ENCODE results near the gene CEND1. TPM values are rescaled to one million over a fixed set of nuclear protein-coding genes. Genes with fewer than 3 reads are reported as not detected.

CEND1 gene
- polyA plus RNA-seq, 1 donor (not counting 4 experiments of a cell fraction or from before 2014, with no cell fraction given), result not detected

DNA sequence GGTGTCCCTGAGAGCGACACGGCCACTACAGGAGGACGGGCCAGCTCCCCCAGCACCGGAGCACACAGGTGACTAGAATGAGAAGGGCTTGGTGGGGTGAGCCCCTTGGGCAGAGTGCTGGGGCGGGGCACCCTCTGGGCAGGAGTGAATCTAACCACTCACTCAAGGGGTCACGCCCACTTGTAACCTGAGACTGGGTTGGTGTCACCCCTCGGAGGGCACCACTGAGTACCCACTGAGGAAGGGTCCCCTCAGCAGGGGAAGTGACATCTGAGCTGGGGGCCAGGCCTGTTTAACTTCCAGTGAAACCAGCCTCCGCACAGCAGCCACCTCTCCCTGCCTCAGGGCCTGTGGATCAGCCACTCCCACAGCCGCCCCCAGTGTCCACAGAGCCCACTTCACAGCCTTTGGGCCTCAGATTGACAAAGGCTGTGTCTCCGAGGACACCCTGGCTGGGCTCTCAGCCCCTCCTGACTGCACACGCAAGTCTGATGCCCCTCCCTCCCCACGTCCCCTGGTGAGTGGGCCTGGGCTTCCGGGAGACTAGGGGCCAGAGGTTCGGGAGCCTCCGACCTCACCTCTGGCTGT, 18.2 kb downstream of the CEND1 start:
- H3K9me1 ChIP-seq (ENCODE audit: control insufficient read depth, extremely low read depth, insufficient read depth, low read length), result peaks cover 10% of the 10 kb centered on the region
- peaks cover 63% of the 10 kb centered on the region for H3K79me2 ChIP-seq (ENCODE audit: control insufficient read depth, insufficient read depth, low read length)
- peaks cover 15% of the 10 kb centered on the region for H4K20me1 ChIP-seq (ENCODE audit: control insufficient read depth, extremely low read depth, insufficient read depth, low read length)
- no peak for DNase-seq (ENCODE audit: low read depth, low spot score)
- no peaks in the 10 kb centered on the region for H3K27me3 ChIP-seq (ENCODE audit: control insufficient read depth, extremely low read depth, insufficient read depth, low read length)
- no peak overlapping the region for H2AFZ ChIP-seq (ENCODE audit: control insufficient read depth, low read length)
- no peaks in the 10 kb centered on the region for H3K9me3 ChIP-seq (ENCODE audit: control insufficient read depth, low read depth, low read length)
- H3K4me1 ChIP-seq (ENCODE audit: control insufficient read depth, extremely low read depth, insufficient read depth, low read length), result peaks cover 10% of the 10 kb centered on the region
- peaks cover 40 to 51% of the 10 kb centered on the region in 2 experiments for H3K36me3 ChIP-seq (ENCODE audit: control insufficient read depth in 2 of 2, extremely low read depth in 1 of 2, insufficient read depth in 2 of 2, low read length in 2 of 2)
- H3K9ac ChIP-seq (ENCODE audit: control insufficient read depth, extremely low read depth, insufficient read depth, low read length), result no peak overlapping the region
- TF ChIP-seq, protein P1, sequence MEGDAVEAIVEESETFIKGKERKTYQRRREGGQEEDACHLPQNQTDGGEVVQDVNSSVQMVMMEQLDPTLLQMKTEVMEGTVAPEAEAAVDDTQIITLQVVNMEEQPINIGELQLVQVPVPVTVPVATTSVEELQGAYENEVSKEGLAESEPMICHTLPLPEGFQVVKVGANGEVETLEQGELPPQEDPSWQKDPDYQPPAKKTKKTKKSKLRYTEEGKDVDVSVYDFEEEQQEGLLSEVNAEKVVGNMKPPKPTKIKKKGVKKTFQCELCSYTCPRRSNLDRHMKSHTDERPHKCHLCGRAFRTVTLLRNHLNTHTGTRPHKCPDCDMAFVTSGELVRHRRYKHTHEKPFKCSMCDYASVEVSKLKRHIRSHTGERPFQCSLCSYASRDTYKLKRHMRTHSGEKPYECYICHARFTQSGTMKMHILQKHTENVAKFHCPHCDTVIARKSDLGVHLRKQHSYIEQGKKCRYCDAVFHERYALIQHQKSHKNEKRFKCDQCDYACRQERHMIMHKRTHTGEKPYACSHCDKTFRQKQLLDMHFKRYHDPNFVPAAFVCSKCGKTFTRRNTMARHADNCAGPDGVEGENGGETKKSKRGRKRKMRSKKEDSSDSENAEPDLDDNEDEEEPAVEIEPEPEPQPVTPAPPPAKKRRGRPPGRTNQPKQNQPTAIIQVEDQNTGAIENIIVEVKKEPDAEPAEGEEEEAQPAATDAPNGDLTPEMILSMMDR (optimal IDR thresholded peaks at IDR 0.05 in 1 of 3, IDR thresholded peaks at IDR 0.05 in 1 of 3, conservative IDR thresholded peaks at IDR 0.05 in 1 of 3; ENCODE audit: extremely low read depth in 1 of 3, insufficient read depth in 2 of 3, low read length in 3 of 3), result no peak
- TF ChIP-seq EZH2 (IDR thresholded peaks at IDR 0.05; ENCODE audit: low read length), result no peak
- no peak overlapping the region for H3K4me2 ChIP-seq (ENCODE audit: control insufficient read depth, extremely low read depth, insufficient read depth, low read depth, low read length)
- FAIRE-seq, result no peak
- no peak overlapping the region for H3K4me3 ChIP-seq (ENCODE audit: control insufficient read depth in 2 of 3, extremely low read depth in 1 of 3, insufficient read depth in 2 of 3, low read depth in 1 of 3, low read length in 3 of 3)
- no peak overlapping the region for H3K27ac ChIP-seq (ENCODE audit: control insufficient read depth, insufficient read depth, low read length)
- dilution Hi-C loops (cut with MboI; ENCODE audit: extremely low pct_ligation_motif_present, low sequenced_read_pairs), result no loop called here

DNA sequence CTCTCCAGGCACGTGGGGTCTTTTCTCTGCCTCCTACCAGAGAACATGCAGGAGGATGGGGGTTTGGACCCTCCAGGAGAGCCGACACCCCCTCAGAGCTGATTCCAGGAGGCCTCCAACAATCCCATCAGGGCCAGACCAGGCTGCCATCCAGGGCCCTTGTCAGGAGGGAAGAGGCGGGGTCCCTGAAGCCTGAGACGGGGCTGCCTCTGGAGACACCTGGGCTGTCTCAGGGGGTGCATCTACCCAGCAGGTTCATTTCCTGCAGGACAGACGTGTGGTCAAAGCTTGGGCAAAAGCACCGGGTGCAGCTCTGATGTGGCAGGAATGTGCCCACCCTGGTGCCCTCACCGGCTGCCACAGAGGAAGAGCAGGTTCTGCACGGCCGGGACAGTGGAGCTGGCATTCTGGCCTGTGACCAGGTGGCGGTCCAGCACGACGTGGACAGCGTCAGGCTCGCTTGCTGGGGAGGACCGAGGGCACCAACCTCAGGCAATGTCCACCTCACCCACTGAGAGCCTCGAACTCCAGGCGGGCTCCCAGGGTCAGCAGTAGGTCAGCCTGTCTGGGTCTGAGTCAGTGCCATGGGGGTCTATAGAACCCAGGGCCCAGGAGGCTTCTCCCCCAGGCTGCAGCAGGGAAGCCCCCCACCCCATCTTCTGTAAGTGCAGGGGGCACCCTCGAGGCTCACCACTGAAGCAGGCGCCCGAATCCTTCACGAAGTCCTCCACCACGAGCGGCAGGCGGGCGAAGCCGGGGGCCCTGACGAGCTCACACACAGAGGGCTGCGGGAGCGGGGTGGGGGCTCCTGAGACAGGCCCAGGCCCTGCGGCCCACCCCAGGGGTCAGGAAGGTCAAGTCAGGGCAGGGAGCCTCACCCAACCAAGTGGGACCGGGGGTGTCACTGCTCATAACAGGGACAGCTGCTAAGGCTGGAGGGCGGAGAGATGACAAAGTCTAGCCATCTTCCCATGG, 19.0 kb downstream of the CEND1 start:
- Histone ChIP-seq H3K4me3 (ENCODE audit: control insufficient read depth in 2 of 3, extremely low read depth in 1 of 3, insufficient read depth in 2 of 3, low read depth in 1 of 3, low read length in 3 of 3) (no peak overlapping the region), H3K27me3 (ENCODE audit: control insufficient read depth, extremely low read depth, insufficient read depth, low read length) (no peaks in the 10 kb centered on the region), H4K20me1 (ENCODE audit: control insufficient read depth, extremely low read depth, insufficient read depth, low read length) (peaks cover 15% of the 10 kb centered on the region), H3K27ac (ENCODE audit: control insufficient read depth, insufficient read depth, low read length) (no peak overlapping the region), H3K9me1 (ENCODE audit: control insufficient read depth, extremely low read depth, insufficient read depth, low read length) (peaks cover 10% of the 10 kb centered on the region), H3K4me2 (ENCODE audit: control insufficient read depth, extremely low read depth, insufficient read depth, low read depth, low read length) (no peak overlapping the region), H3K36me3 (ENCODE audit: control insufficient read depth in 2 of 2, extremely low read depth in 1 of 2, insufficient read depth in 2 of 2, low read length in 2 of 2) (peaks cover 47 to 54% of the 10 kb centered on the region in 2 experiments), H3K9me3 (ENCODE audit: control insufficient read depth, low read depth, low read length) (no peaks in the 10 kb centered on the region), H3K79me2 (ENCODE audit: control insufficient read depth, insufficient read depth, low read length) (peaks cover 55% of the 10 kb centered on the region), H3K4me1 (ENCODE audit: control insufficient read depth, extremely low read depth, insufficient read depth, low read length) (peaks cover 10% of the 10 kb centered on the region), H2AFZ (ENCODE audit: control insufficient read depth, low read length) (no peak overlapping the region), H3K9ac (ENCODE audit: control insufficient read depth, extremely low read depth, insufficient read depth, low read length) (no peak overlapping the region)
- dilution Hi-C loops (cut with MboI; ENCODE audit: extremely low pct_ligation_motif_present, low sequenced_read_pairs), result no loop called here
- no peak for DNase-seq (ENCODE audit: low read depth, low spot score)
- no peak for FAIRE-seq
- TF ChIP-seq, protein P1 (optimal IDR thresholded peaks at IDR 0.05 in 1 of 3, IDR thresholded peaks at IDR 0.05 in 1 of 3, conservative IDR thresholded peaks at IDR 0.05 in 1 of 3; ENCODE audit: extremely low read depth in 1 of 3, insufficient read depth in 2 of 3, low read length in 3 of 3), result no peak
- TF ChIP-seq EZH2 (IDR thresholded peaks at IDR 0.05; ENCODE audit: low read length), result no peak

Measured in keratinocyte (primary cell).